ENCODE data around the gene FOXL1. TPM values are rescaled to one million over a fixed set of nuclear protein-coding genes. Genes with fewer than 3 reads are reported as not detected.

The FOXL1 gene
- total RNA-seq, 1 donor from 2014 or later: 8.2 TPM

GRCh38 chr16:86549076-86549892 is 29.1 kb upstream of the FOXL1 start:
- no peak for DNase-seq (ENCODE audit: low spot score)

DNA sequence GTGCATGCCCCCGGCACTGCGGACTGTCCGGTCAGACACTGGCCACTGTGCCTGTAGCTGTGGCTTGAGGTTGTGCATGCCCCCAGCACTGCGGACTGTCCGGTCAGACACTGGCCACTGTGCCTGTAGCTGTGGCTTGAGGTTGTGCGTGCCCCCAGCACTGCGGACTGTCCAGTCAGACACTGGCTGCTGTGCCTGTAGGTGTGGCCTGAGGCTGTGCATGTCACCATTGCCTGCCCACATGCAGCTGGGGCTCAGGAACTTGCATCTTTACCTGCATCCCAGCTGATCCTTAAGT is 28.5 kb upstream of the FOXL1 start:
- no peak for DNase-seq (ENCODE audit: low spot score)

DNA sequence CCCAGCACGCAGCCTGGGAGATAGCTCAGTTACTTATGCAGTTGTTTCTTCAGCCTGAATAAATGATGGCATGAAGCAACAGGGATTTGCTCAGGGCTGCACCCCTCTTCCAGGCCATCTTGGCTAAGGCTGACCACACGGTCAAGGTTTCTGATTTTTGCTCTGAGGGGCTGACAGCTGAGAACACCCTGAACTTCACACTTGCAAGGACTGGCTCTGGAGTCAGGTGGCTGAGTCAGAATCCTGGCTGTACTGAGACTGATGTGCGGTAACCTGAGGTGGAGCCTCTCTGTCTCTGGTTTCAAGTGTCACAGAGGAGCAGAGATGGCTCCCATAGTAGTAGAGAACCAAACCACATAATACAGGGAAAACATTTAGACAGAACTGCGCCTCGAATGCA is 28.1 kb upstream of the FOXL1 start:
- no peak for DNase-seq (ENCODE audit: low spot score)

DNA sequence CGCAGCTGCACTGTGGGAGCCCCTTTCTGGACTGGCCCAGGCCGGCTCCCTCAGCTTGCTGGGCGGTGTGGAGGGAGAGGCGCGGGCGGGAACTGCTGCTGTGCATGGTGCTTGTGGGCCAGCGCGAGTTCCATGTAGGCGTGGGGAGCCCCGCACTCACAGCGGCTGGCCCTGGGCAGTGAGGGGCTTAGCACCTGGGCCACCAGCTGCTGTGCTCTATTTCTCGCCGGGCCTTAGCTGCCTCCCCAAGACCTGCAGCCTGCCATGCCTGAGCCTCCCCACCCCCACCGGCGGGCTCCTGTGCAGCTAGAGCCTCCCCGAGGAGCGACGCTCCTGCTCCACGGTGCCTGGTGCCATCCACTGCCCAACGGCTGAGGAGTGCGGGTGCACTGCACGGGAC is 25.0 kb upstream of the FOXL1 start:
- no peak for DNase-seq (ENCODE audit: low spot score)

- no peak for DNase-seq (ENCODE audit: low spot score)
These were observed 23.8 kb upstream of the FOXL1 start for GRCh38 chr16:86554599-86554916.

- DNase-seq (ENCODE audit: low spot score): peak; percentile 94
These were observed 23.2 kb upstream of the FOXL1 start, which contains the start of gene MTHFSD for GRCh38 chr16:86554917-86555703. Gene MTHFSD (minus strand): TSS chr16:86555235. CDS start chr16:86555184, 51 bp downstream.

GRCh38 chr16:86555704-86556075 is 22.7 kb upstream of the FOXL1 start:
- DNase-seq (ENCODE audit: low spot score): no peak

GRCh38 chr16:86556576-86556975 is 21.8 kb upstream of the FOXL1 start:
- DNase-seq (ENCODE audit: low spot score): no peak

- no peak for DNase-seq (ENCODE audit: low spot score)
These were observed 20.8 kb upstream of the FOXL1 start for GRCh38 chr16:86557587-86557986.

GRCh38 chr16:86558355-86559193 is 19.8 kb upstream of the FOXL1 start:
- no peak for DNase-seq (ENCODE audit: low spot score)

GRCh38 chr16:86559802-86560305 is 18.5 kb upstream of the FOXL1 start:
- no peak for DNase-seq (ENCODE audit: low spot score)

DNA sequence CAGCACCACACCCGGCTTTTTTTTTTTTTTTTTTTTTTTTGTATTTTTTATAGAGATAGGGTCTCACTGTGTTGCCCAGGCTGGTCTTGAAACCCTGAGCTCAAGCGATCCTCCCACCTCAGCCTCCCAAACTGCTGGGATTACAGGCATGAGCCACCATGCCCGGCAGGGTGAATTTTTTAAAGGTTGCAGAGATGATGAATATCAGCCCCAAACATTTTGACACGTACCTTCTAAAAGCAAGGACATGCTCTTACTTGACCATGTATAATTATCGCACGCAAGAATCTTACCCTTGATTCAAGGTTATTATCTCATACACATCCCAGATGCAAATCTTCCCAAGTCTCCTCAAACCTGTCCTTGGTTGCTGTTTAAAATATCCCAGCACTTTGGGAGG is 16.0 kb upstream of the FOXL1 start:
- DNase-seq (ENCODE audit: low spot score): no peak

- peak; percentile 91 for DNase-seq (ENCODE audit: low spot score)
These were observed 14.6 kb upstream of the FOXL1 start for GRCh38 chr16:86563469-86564345.

GRCh38 chr16:86565181-86565631 is 13.1 kb upstream of the FOXL1 start:
- no peak for DNase-seq (ENCODE audit: low spot score)

- no peak for DNase-seq (ENCODE audit: low spot score)
These were observed 12.5 kb upstream of the FOXL1 start for GRCh38 chr16:86565644-86566511.

- peak; percentile 79 for DNase-seq (ENCODE audit: low spot score)
These were observed 11.8 kb upstream of the FOXL1 start, which contains the start of gene FOXC2 for GRCh38 chr16:86566601-86566965. Gene FOXC2 (plus strand): TSS chr16:86566829. CDS start chr16:86567336, 507 bp downstream.

DNA sequence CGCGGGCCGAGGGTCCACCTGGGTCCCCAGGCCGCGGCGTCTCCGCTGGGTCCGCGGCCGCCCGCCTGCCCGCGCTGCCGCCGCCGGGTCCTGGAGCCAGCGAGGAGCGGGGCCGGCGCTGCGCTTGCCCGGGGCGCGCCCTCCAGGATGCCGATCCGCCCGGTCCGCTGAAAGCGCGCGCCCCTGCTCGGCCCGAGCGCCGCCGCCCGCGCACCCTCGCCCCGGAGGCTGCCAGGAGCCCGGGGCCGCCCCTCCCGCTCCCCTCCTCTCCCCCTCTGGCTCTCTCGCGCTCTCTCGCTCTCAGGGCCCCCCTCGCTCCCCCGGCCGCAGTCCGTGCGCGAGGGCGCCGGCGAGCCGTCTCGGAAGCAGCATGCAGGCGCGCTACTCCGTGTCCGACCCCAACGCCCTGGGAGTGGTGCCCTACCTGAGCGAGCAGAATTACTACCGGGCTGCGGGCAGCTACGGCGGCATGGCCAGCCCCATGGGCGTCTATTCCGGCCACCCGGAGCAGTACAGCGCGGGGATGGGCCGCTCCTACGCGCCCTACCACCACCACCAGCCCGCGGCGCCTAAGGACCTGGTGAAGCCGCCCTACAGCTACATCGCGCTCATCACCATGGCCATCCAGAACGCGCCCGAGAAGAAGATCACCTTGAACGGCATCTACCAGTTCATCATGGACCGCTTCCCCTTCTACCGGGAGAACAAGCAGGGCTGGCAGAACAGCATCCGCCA is 11.2 kb upstream of the FOXL1 start:
- no peak for DNase-seq (ENCODE audit: low spot score)

GRCh38 chr16:86567701-86568581 is 10.4 kb upstream of the FOXL1 start:
- DNase-seq (ENCODE audit: low spot score): no peak

All from mucosa of gallbladder (tissue), 1 donor.